Mucosa of stomach (tissue), 1 donor: ENCODE results near the gene RGS1.

Experiments used
- H3K27me3 ChIP-seq: one replicate; pipeline ENCODE4 v1.7.0; 2013; ENCODE audit warnings: mild to moderate bottlenecking, low read length; ENCODE audit not compliant: control insufficient read depth, insufficient read depth
- H3K36me3 ChIP-seq: one replicate; pipeline ENCODE4 v1.7.0; 2013; ENCODE audit warnings: low read length; ENCODE audit not compliant: control insufficient read depth, insufficient read depth
- H3K4me1 ChIP-seq: one replicate; pipeline ENCODE4 v1.7.0; 2013; ENCODE audit warnings: mild to moderate bottlenecking, low read length; ENCODE audit not compliant: control insufficient read depth, insufficient read depth
- H3K4me3 ChIP-seq: one replicate; pipeline ENCODE4 v1.7.0; 2013; ENCODE audit warnings: low read length
- H3K9ac ChIP-seq: one replicate; pipeline ENCODE4 v1.7.0; 2013; ENCODE audit warnings: mild to moderate bottlenecking, low read length, moderate library complexity
- H3K9me3 ChIP-seq: one replicate; pipeline ENCODE4 v1.7.0; 2013; ENCODE audit warnings: mild to moderate bottlenecking, low read length, moderate library complexity; ENCODE audit not compliant: control insufficient read depth
- donor health status: Pancreatic carcinoma.

Gene RGS1

DNA sequence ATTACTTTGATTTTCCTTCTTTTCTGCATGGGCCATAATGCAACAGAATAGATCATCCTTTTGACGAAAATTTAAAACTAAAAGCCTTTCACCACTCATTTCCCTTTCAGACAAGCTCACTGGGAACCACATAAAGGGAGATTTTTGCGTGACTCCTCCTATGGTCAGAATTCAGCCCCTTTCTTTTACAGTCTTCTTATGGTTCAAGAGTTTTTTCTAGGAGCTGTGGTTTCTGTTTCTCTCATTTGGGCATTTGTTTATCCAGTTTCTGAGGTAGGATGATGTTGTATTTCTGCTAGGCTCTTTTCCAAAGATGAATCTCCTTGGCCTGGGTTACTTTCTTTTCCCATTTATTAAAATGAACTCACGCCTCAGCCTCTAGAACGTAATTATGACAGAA is 16.9 kb downstream of the RGS1 start:
- no peaks in the 10 kb centered on the region for H3K27me3 ChIP-seq
- H3K9me3 ChIP-seq, result no peaks in the 10 kb centered on the region
- H3K36me3 ChIP-seq, result no peaks in the 10 kb centered on the region
- no peaks in the 10 kb centered on the region for H3K4me1 ChIP-seq
- no peak overlapping the region for H3K9ac ChIP-seq
- no peak overlapping the region for H3K4me3 ChIP-seq

DNA sequence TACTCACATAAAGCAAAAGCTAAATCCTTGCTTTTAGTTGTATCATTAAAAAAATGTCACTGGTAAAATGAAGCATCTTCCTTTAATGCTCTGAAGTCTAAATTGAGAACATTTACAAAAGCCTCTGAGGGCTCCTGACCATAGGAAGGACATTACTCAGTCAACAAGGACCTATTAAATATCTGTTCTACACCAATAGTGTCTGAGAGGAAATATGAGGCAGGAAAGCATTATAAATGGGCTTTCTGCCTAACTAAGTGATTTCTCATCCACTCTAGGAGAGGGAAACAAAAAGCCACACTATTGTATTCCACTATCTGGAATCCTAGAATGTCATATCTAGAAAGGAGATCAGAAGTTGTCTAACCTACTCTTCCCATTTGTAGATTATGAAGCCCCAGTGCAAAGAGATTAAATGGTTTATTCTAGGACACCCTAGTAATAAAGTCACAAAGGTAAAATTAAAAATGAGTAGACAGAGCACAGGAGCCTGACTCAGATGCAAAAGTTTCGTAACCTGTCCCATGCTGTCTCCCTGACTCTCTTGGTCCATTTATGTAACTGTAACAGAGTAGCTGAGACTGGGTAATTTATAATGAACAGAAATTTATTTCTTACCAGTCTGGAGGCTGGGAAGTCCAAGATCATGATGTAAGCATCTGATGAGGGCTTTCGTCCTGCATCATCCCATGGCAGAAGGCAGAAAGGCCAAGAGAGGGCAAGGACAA is 17.6 kb downstream of the RGS1 start:
- Histone ChIP-seq H3K4me3 (no peak overlapping the region), H3K9ac (no peak overlapping the region), H3K27me3 (no peaks in the 10 kb centered on the region), H3K4me1 (no peaks in the 10 kb centered on the region), H3K36me3 (no peaks in the 10 kb centered on the region), H3K9me3 (no peaks in the 10 kb centered on the region)

DNA sequence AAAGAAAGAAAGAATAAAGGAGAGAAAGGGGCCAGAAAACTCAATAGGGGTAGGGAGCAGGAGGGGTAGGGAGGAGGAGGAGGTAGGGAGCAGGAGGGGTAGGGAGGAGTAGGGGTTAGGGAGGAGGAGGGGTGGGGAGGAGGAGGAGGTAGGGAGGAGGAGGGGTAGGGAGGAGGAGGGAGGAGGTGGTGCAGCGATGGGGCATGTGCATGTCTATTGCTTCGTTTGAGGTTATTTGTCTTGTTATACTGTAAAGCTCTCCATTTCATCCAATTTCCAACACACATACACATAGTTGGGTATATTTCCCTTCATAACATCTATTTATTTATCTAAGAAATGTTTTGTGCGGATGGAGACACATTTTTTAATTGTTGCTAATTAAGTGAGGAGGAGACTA is 19.7 kb downstream of the RGS1 start:
- H3K36me3 ChIP-seq, result no peaks in the 10 kb centered on the region
- no peak overlapping the region for H3K4me3 ChIP-seq
- H3K9me3 ChIP-seq, result no peaks in the 10 kb centered on the region
- H3K27me3 ChIP-seq, result no peaks in the 10 kb centered on the region
- no peaks in the 10 kb centered on the region for H3K4me1 ChIP-seq
- H3K9ac ChIP-seq, result no peak overlapping the region

DNA sequence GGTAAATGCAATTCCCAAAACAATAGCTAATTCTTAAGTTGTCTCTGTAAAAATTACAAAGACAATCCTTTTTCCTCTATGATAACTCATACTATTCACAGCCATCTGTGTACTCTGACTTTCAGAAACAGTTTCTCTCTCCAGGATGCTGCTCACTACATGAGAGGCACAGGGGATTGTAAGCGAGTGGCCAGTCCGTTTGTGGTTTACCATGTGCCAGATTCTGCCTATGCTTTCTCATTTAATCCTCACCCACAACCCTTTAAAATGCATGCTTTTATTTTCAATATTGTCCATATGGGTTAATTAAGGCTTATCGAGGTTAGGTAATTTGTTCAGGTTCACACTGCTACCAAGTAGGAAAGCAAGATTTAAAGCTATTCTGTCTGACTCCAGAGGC is 23.0 kb downstream of the RGS1 start:
- no peak overlapping the region for H3K4me3 ChIP-seq
- H3K27me3 ChIP-seq, result no peaks in the 10 kb centered on the region
- H3K9me3 ChIP-seq, result no peaks in the 10 kb centered on the region
- no peaks in the 10 kb centered on the region for H3K4me1 ChIP-seq
- no peak overlapping the region for H3K9ac ChIP-seq
- H3K36me3 ChIP-seq, result no peaks in the 10 kb centered on the region

DNA sequence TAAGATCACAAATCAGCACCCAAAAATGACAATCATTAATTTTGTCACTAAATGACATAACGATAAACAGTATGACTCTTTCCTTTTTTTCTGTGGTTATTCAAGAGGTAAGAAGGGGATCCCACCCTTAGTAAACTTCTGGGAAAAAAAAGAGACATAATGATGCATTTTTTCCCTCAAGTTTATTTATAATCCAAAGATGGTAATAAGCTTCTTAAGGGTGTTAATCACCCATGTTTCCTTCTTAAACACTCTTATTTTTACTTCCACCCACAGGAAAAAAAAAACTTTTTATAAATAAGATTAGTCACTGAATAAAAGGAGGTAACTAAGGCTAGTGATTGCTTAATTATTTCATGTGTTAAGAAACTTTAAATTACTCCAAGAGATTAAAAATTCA is 24.7 kb downstream of the RGS1 start:
- H3K9ac ChIP-seq, result no peak overlapping the region
- no peaks in the 10 kb centered on the region for H3K9me3 ChIP-seq
- no peaks in the 10 kb centered on the region for H3K4me1 ChIP-seq
- no peaks in the 10 kb centered on the region for H3K36me3 ChIP-seq
- no peak overlapping the region for H3K4me3 ChIP-seq
- H3K27me3 ChIP-seq, result no peaks in the 10 kb centered on the region

DNA sequence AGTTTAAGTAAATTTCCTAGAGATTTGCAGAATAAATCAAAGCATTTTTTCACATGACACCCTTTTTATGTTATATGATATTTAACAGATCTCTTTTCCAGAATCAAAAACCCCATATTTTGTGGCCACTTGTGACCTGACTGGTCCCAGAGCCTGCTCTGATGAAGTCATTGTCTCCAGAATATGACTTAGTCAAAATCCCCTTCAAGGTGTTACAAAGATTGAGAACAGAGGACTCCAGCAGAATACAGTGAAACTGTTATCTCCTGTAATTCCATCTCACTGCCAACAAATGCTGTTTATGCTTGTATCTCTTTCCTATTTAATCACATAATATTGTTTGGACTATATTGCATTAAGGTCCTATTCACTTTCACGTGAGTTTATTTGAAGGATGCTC is 25.6 kb downstream of the RGS1 start:
- Histone ChIP-seq H3K4me1 (no peaks in the 10 kb centered on the region), H3K9ac (no peak overlapping the region), H3K9me3 (no peaks in the 10 kb centered on the region), H3K36me3 (no peaks in the 10 kb centered on the region), H3K4me3 (no peak overlapping the region), H3K27me3 (no peaks in the 10 kb centered on the region)

DNA sequence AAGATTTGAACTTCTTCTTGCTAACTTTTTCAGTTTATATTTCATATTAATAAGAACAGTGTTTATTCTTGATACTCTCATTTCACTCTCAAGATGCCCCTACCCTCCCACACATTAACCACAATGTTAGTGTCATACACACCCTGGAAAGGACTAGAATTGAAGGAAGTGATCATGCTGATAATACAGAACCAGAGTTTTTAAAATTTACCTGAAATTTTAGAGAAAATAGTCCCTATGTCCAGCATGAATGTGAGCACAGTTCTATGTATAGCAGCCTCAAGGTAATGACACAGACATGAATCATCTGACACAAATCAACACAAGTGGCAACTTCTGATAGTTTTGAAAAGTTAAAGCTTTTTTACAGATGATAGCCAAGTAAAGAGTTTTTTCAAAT is 26.0 kb downstream of the RGS1 start:
- Histone ChIP-seq H3K27me3 (no peaks in the 10 kb centered on the region), H3K4me3 (no peak overlapping the region), H3K9me3 (no peaks in the 10 kb centered on the region), H3K36me3 (no peaks in the 10 kb centered on the region), H3K9ac (no peak overlapping the region), H3K4me1 (no peaks in the 10 kb centered on the region)

DNA sequence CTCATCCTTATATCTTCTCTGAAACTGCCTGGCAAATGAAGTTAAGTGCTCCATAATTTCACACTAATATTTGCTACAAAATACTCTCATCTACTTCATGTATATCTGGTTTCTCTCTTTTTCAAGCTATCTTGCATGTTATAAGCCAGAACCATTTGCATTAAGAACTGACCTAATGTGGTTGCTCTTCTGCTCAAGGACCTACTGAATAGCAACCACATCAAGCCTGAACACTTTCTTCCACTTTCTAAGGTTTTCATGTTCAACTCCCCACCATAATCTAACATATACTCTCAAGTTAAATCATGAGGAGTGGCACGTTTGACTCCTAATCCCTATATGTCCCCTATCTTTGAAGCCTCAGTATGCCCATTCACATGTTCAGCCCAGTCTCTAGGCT is 27.2 kb downstream of the RGS1 start:
- no peaks in the 10 kb centered on the region for H3K9me3 ChIP-seq
- no peaks in the 10 kb centered on the region for H3K27me3 ChIP-seq
- H3K36me3 ChIP-seq, result no peaks in the 10 kb centered on the region
- H3K9ac ChIP-seq, result no peak overlapping the region
- H3K4me1 ChIP-seq, result no peaks in the 10 kb centered on the region
- no peak overlapping the region for H3K4me3 ChIP-seq

DNA sequence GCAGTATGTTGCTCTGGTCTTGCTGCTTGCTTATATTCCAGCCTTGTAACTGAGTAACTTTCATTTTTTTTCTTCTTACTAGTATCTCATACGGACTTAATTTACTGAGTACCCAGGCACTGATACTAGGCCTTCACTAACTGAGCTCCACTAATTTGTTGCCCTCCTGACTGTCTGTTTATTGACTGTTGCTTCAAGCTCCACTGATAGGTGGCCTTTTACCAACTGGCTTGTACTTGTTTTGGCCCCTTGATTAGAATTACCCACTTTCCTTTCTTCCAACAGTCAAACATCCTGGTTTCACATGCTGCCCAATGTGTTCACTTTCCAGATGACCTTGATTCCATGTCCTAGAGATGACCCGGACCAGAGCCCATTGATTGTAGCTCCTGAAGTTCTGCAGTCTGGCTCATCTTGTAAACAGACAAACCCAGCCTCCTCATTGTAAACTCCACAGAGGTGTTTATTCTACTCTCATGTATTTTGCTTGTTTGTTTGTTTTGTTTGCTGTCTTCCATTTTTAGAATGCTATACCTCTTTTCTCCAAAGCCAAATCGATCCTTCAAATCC is 27.7 kb downstream of the RGS1 start:
- Histone ChIP-seq H3K36me3 (no peaks in the 10 kb centered on the region), H3K27me3 (no peaks in the 10 kb centered on the region), H3K4me1 (no peaks in the 10 kb centered on the region), H3K9me3 (no peaks in the 10 kb centered on the region), H3K9ac (no peak overlapping the region), H3K4me3 (no peak overlapping the region)

DNA sequence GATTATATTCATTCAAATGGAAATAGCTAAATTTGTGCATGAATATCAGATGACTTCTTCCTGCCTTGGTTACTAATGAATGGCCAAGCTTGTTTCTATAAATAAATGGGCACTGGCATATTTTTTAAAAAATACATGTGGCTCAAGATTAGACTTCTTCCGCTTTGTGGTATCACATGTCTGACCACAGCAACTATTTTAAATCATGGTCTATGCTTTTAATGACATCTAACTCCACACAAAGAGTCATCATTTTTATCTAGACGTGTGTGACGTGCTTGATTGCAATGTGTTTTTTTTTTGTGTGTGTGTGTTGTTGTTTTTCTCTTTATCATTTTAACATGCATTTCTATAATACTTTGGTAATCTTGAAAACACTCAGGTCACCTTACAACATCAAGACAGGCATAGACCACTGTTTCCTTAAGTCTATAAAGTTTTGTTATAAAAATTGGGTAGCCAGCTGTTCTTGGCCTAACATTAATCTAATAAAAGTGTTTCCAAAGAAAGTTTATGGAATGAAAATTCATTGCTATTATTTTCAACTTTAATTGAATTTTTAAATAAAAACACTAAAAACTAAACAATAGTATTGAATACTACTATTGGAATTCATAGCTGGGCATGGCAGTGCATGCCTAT is 29.5 kb downstream of the RGS1 start:
- H3K36me3 ChIP-seq, result no peaks in the 10 kb centered on the region
- H3K4me1 ChIP-seq, result no peaks in the 10 kb centered on the region
- no peak overlapping the region for H3K9ac ChIP-seq
- no peaks in the 10 kb centered on the region for H3K27me3 ChIP-seq
- no peak overlapping the region for H3K4me3 ChIP-seq
- no peaks in the 10 kb centered on the region for H3K9me3 ChIP-seq

DNA sequence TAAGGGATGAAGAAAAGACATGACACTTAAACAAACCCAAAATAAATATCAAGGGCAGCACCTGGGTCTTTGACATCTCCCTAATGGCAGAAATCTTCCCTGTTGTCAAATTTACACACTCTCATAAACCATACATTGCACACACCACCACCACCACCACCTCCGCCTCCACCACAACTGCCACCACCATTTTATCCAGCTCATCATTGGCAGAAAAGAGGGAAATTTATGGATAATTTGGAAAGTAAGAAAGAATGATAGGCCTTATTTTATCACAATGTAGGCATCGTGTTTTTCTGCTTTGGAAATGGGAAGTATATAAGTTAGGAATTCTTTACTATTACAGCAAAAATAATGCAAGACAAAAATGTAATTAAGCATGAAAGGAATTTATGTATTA is 33.1 kb downstream of the RGS1 start:
- no peaks in the 10 kb centered on the region for H3K4me1 ChIP-seq

DNA sequence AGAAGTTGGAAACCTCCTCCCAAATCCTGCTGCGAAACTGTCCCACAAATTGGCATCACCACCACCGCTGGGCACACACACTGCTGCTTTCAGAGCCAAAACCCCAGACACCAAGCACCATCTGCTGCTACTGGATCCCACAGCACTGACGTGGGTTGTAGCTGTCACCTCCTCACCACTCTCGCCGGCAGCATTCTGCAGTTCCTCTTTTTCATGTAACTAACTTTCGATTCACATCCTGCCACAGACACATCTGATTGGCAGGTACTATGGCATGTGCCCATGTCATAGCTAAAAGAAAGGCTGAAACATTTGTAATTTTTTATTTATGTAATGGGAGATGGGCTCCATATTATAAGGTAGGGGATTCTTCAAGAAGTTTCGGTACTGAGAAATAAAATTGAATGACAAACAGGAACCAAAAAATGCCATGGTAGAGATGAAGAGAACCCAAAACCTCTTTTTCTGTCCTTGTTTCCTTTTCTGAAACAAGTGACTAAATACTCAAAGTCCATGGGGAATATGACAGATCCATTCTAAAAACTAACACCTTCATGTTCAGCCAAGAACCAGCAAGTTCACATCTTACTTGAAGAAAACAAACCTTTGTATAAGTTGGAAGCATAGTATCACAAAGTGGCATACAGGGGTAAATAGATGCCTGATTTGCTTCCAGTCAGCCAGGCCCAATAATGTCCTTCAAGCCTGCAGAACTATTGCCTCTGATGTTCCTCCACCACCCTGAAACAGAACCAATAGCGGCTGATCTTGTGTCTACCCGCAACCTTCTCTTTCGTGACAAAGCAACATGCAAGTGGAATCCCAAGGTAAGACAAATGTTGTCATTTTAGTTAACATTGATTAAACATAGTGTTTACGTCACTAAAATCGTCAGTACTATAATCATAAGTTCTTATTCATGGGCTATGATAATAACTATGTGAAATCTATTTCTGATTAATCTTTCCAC is 33.8 kb downstream of the RGS1 start:
- Histone ChIP-seq H3K9me3 (no peaks in the 10 kb centered on the region), H3K36me3 (no peaks in the 10 kb centered on the region), H3K4me1 (no peaks in the 10 kb centered on the region), H3K9ac (no peak overlapping the region), H3K27me3 (no peaks in the 10 kb centered on the region), H3K4me3 (no peak overlapping the region)

More for the DNA sequence above, 33.1 kb downstream of the RGS1 start:
- no peaks in the 10 kb centered on the region for H3K27me3 ChIP-seq
- no peaks in the 10 kb centered on the region for H3K36me3 ChIP-seq
- no peak overlapping the region for H3K4me3 ChIP-seq
- no peak overlapping the region for H3K9ac ChIP-seq
- no peaks in the 10 kb centered on the region for H3K9me3 ChIP-seq
